ENCODE results near the gene KRT79. TPM values are rescaled to one million over a fixed set of nuclear protein-coding genes. Genes with fewer than 3 reads are reported as not detected.

KRT79 gene
- total RNA-seq, 1 donor from 2014 or later = not detected

DNA sequence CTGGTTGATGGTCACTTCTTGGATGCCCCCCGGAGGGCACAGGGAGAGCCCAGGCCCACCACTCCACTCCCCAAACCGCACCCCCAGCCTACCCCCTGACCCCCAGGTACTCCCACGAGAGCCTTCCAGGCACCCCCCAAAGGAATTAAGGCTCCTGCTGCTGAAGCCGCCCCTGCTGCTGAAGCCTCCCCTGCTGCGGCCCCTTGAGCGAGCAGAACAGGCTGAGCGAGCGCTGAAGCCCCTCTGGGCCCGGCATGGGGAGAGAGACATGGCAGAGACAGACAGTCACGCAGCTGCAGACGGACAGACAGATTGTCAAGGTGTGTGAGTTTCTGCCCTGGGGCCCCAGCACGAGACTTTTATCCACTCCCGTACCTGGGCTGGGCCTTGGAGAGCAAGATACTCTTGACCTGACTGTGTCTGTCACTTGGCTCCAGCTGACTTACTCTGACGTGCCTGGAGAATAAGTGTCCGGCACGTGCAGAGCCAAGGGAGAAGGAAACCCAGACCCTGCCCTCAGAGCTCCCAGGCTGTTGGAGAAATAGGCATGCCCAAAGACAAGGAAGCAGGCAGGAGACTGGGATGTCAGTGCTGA, 14.6 kb upstream of the KRT79 start, which contains the start of gene KRT78:
TSS of gene KRT78 (minus strand) at position 334 of the 595 bp plus-strand sequence. CDS start at position 270, 64 bp downstream.
- H3K36me3 Mint-ChIP-seq (ENCODE audit: low read depth, unreplicated experiment) = no peaks in the 10 kb centered on the region
- H3K9me3 Mint-ChIP-seq (ENCODE audit: unreplicated experiment) = no peaks in the 10 kb centered on the region
- H3K27me3 Mint-ChIP-seq (ENCODE audit: unreplicated experiment) = peaks cover 5% of the 10 kb centered on the region
- DNase-seq (ENCODE audit: low spot score) = no peak
- TF ChIP-seq, protein P1, sequence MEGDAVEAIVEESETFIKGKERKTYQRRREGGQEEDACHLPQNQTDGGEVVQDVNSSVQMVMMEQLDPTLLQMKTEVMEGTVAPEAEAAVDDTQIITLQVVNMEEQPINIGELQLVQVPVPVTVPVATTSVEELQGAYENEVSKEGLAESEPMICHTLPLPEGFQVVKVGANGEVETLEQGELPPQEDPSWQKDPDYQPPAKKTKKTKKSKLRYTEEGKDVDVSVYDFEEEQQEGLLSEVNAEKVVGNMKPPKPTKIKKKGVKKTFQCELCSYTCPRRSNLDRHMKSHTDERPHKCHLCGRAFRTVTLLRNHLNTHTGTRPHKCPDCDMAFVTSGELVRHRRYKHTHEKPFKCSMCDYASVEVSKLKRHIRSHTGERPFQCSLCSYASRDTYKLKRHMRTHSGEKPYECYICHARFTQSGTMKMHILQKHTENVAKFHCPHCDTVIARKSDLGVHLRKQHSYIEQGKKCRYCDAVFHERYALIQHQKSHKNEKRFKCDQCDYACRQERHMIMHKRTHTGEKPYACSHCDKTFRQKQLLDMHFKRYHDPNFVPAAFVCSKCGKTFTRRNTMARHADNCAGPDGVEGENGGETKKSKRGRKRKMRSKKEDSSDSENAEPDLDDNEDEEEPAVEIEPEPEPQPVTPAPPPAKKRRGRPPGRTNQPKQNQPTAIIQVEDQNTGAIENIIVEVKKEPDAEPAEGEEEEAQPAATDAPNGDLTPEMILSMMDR (IDR thresholded peaks at IDR 0.05; ENCODE audit: unreplicated experiment) = no peak
- no peak within 1 kb of the TSS for H3K4me3 Mint-ChIP-seq (ENCODE audit: unreplicated experiment)
- no peaks in the 10 kb centered on the region for H3K4me1 Mint-ChIP-seq (ENCODE audit: unreplicated experiment)
- no peak within 1 kb of the TSS for H3K27ac Mint-ChIP-seq (ENCODE audit: unreplicated experiment)

DNA sequence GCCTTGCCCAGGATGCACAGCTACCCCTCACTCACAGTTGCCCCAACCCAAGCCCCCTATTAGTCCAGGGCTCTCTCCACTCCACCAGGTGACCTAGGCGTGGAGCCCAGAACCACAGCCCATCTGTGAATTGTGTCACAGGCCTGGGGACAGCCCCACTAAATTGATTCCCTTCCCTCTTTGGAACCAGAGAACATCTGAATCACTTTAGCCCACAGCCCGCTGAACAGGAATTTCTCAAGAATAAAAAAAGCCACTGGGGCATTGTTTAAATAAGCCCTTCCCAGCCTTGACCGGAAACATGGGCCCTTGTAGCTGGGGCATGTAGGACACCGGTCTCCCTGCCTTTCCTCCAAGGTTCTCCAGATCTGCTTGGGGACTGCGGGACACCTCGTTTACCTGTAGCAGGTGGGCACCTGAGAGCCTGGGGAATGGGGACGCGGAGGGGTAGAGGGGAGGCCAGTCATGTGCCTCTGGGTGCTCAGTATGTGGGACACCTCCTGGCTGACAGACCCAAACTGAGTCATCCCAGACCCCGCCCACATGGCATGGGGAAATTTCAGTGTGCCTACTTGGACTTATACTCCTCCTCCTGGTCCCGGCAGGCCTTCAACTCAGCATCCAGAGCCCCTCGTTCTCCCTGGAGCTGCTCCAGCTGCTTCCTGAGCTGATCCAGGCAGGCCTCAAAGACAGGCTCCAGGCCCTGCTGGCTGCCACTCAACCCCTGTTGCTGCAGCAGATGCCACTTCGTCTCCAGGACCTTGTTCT, 13.4 kb upstream of the KRT79 start:
- DNase-seq (ENCODE audit: low spot score) = no peak
- H3K9me3 Mint-ChIP-seq (ENCODE audit: unreplicated experiment) = no peaks in the 10 kb centered on the region
- no peaks in the 10 kb centered on the region for H3K4me1 Mint-ChIP-seq (ENCODE audit: unreplicated experiment)
- H3K4me3 Mint-ChIP-seq (ENCODE audit: unreplicated experiment) = no peak overlapping the region
- no peak overlapping the region for H3K27ac Mint-ChIP-seq (ENCODE audit: unreplicated experiment)
- peaks cover 5% of the 10 kb centered on the region for H3K27me3 Mint-ChIP-seq (ENCODE audit: unreplicated experiment)
- H3K36me3 Mint-ChIP-seq (ENCODE audit: low read depth, unreplicated experiment) = no peaks in the 10 kb centered on the region
- TF ChIP-seq, protein P1 (IDR thresholded peaks at IDR 0.05; ENCODE audit: unreplicated experiment) = no peak

DNA sequence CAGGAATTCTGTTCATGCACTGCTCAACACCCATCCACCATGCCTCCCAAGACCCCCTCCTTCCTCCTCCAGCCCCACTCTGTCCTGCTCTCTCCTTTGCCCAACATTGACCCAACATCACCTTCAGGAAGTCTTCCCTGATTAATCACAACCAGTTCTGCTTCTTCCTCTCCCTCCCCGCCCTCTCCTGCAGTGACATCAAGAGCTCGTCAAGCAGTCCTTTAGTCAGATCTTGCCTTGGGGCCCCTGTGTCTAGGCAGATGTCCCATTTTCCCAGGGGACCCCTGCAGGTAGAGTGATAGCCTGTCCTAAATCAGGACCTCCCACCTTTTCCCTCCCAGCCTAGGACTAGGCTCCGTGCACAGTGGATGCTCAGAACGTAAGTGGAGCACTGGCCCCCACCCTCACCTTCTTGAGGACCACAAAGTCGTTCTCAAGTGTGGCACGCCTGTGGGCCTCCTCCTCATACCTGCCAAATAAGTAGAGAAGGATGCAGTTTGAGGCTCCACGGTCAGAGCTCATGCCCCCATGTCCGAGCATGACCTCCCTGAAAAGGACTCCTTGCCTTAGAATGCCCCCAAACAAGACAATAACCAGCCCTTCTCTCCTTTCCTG, 12.4 kb upstream of the KRT79 start:
- no peaks in the 10 kb centered on the region for H3K36me3 Mint-ChIP-seq (ENCODE audit: low read depth, unreplicated experiment)
- H3K4me1 Mint-ChIP-seq (ENCODE audit: unreplicated experiment) = no peaks in the 10 kb centered on the region
- H3K4me3 Mint-ChIP-seq (ENCODE audit: unreplicated experiment) = no peak overlapping the region
- DNase-seq (ENCODE audit: low spot score) = no peak
- H3K9me3 Mint-ChIP-seq (ENCODE audit: unreplicated experiment) = no peaks in the 10 kb centered on the region
- peaks cover 3% of the 10 kb centered on the region for H3K27me3 Mint-ChIP-seq (ENCODE audit: unreplicated experiment)
- TF ChIP-seq, protein P1 (IDR thresholded peaks at IDR 0.05; ENCODE audit: unreplicated experiment) = no peak
- no peak overlapping the region for H3K27ac Mint-ChIP-seq (ENCODE audit: unreplicated experiment)

DNA sequence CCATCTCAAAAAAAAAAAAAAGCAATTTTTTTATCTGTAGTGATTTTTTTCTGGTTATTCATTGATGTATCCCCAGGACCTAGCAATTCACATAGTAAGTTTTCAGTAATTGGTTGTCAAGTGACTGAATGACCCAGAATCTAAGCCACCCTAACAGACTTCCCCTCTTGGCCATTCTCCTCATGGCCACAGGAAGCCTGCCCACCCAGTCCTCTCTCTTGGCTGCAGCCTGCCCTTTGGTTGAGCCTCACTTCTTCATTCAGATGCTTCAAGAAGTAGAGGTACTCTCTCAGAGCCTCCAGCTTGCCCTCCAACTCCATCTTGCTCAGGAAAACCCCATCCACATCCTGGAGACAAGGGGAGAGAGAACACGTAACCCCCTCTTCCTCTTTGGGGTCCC, 11.8 kb upstream of the KRT79 start:
- Mint-ChIP-seq H3K4me3 (ENCODE audit: unreplicated experiment) (no peak overlapping the region), H3K27ac (ENCODE audit: unreplicated experiment) (no peak overlapping the region), H3K9me3 (ENCODE audit: unreplicated experiment) (no peaks in the 10 kb centered on the region), H3K36me3 (ENCODE audit: low read depth, unreplicated experiment) (no peaks in the 10 kb centered on the region), H3K4me1 (ENCODE audit: unreplicated experiment) (no peaks in the 10 kb centered on the region), H3K27me3 (ENCODE audit: unreplicated experiment) (peaks cover 3% of the 10 kb centered on the region)
- no peak for DNase-seq (ENCODE audit: low spot score)
- TF ChIP-seq, protein P1 (IDR thresholded peaks at IDR 0.05; ENCODE audit: unreplicated experiment) = no peak

DNA sequence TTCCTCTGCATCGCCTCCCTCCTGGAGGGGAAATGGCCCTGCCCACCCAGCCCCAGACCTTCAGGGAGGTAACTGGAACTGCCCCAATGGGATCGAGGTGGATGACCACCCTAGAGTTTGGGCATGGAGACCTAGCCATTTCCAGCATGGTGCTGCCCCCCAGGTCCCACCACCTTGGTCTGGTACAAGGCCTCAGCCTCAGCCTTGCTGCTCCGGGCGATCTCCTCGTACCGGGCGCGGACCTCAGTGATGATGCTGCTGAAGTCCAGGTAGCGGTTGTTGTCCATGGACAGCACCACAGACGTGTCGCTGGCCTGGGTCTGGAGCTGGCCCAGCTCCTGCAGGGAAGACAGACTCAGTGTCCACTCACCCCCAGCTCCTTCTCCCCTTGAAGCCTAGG, 10.3 kb upstream of the KRT79 start:
- Mint-ChIP-seq H3K27me3 (ENCODE audit: unreplicated experiment) (peaks cover 3% of the 10 kb centered on the region), H3K4me3 (ENCODE audit: unreplicated experiment) (no peak overlapping the region), H3K9me3 (ENCODE audit: unreplicated experiment) (no peaks in the 10 kb centered on the region), H3K4me1 (ENCODE audit: unreplicated experiment) (peaks cover 5% of the 10 kb centered on the region), H3K27ac (ENCODE audit: unreplicated experiment) (no peak overlapping the region), H3K36me3 (ENCODE audit: low read depth, unreplicated experiment) (no peaks in the 10 kb centered on the region)
- TF ChIP-seq, protein P1 (IDR thresholded peaks at IDR 0.05; ENCODE audit: unreplicated experiment) = no peak
- DNase-seq (ENCODE audit: low spot score) = no peak

Measured in endothelial cell (in vitro differentiated cells).